Measurements from ENCODE around the gene RAB9B. TPM values are rescaled to one million over a fixed set of nuclear protein-coding genes. Genes with fewer than 3 reads are reported as not detected.

The RAB9B gene
- total RNA-seq: under 1 TPM; 0.22 to 0.45 TPM

- H3K27ac Mint-ChIP-seq: peak within 1 kb of the TSS in 1 of 2 donors; percentile 75
- peak within 1 kb of the TSS; percentile 89 for H3K4me3 Mint-ChIP-seq
- peaks cover 0 to 28% of the 10 kb centered on the region in 2 donors for H3K27me3 Mint-ChIP-seq
- no peaks in the 10 kb centered on the region for H3K9me3 Mint-ChIP-seq
- H3K36me3 Mint-ChIP-seq: no peaks in the 10 kb centered on the region
- peaks cover 5 to 9% of the 10 kb centered on the region in 2 donors for H3K4me1 Mint-ChIP-seq (ENCODE audit: low read depth in 2 of 2)
- DNase-seq (ENCODE audit: low spot score): peak; percentile 77
- peak; percentile 82 to 88 for ATAC-seq
Measured at GRCh38 chrX:103831803-103832544, at the start of gene RAB9B. Gene RAB9B, minus strand, starts transcription at chrX:103832257. Its CDS starts 6,473 bp downstream, at chrX:103825784.

GRCh38 chrX:103879339-103879738 lies 47.3 kb upstream of the RAB9B start:
- H3K36me3 Mint-ChIP-seq: no peaks in the 10 kb centered on the region
- H3K27me3 Mint-ChIP-seq: peaks cover 0 to 9% of the 10 kb centered on the region in 2 donors
- DNase-seq (ENCODE audit: low spot score): no peak
- no peaks in the 10 kb centered on the region for H3K4me1 Mint-ChIP-seq (ENCODE audit: low read depth in 2 of 2)
- ATAC-seq: no peak
- no peaks in the 10 kb centered on the region for H3K9me3 Mint-ChIP-seq
- H3K27ac Mint-ChIP-seq: no peak overlapping the region
- no peak overlapping the region for H3K4me3 Mint-ChIP-seq

- ATAC-seq: no peak
- DNase-seq (ENCODE audit: low spot score): no peak
- Mint-ChIP-seq H3K4me1 (ENCODE audit: low read depth in 2 of 2) (no peaks in the 10 kb centered on the region), H3K9me3 (no peaks in the 10 kb centered on the region), H3K27ac (no peak overlapping the region), H3K27me3 (peaks cover 0 to 8% of the 10 kb centered on the region in 2 donors), H3K4me3 (no peak overlapping the region), H3K36me3 (no peaks in the 10 kb centered on the region)
Measured at GRCh38 chrX:103878466-103879122, 46.5 kb upstream of the RAB9B start.

GRCh38 chrX:103877571-103877970 lies 45.5 kb upstream of the RAB9B start:
- Mint-ChIP-seq H3K9me3 (no peaks in the 10 kb centered on the region), H3K36me3 (no peaks in the 10 kb centered on the region), H3K27me3 (peaks cover 0 to 8% of the 10 kb centered on the region in 2 donors), H3K27ac (no peak overlapping the region), H3K4me3 (no peak overlapping the region), H3K4me1 (ENCODE audit: low read depth in 2 of 2) (no peaks in the 10 kb centered on the region)
- DNase-seq (ENCODE audit: low spot score) (no peak), ATAC-seq (no peak)

GRCh38 chrX:103864886-103865534 lies 33.0 kb upstream of the RAB9B start:
- Mint-ChIP-seq H3K4me1 (ENCODE audit: low read depth in 2 of 2) (no peaks in the 10 kb centered on the region), H3K27me3 (peaks cover 7 to 8% of the 10 kb centered on the region in 2 donors), H3K27ac (no peak overlapping the region), H3K9me3 (no peaks in the 10 kb centered on the region), H3K36me3 (no peaks in the 10 kb centered on the region), H3K4me3 (no peak overlapping the region)
- ATAC-seq (no peak), DNase-seq (ENCODE audit: low spot score) (no peak)

- Mint-ChIP-seq H3K4me1 (ENCODE audit: low read depth in 2 of 2) (no peaks in the 10 kb centered on the region), H3K27me3 (peaks cover 7 to 8% of the 10 kb centered on the region in 2 donors), H3K9me3 (no peaks in the 10 kb centered on the region), H3K4me3 (no peak overlapping the region), H3K36me3 (no peaks in the 10 kb centered on the region), H3K27ac (no peak overlapping the region)
- ATAC-seq: no peak
- DNase-seq (ENCODE audit: low spot score): no peak
Measured at GRCh38 chrX:103864149-103864548, 32.1 kb upstream of the RAB9B start.

GRCh38 chrX:103861200-103861599 lies 29.1 kb upstream of the RAB9B start:
- H3K4me3 Mint-ChIP-seq: no peak overlapping the region
- peaks cover 7 to 17% of the 10 kb centered on the region in 2 donors for H3K27me3 Mint-ChIP-seq
- H3K9me3 Mint-ChIP-seq: no peaks in the 10 kb centered on the region
- no peaks in the 10 kb centered on the region for H3K4me1 Mint-ChIP-seq (ENCODE audit: low read depth in 2 of 2)
- no peaks in the 10 kb centered on the region for H3K36me3 Mint-ChIP-seq
- H3K27ac Mint-ChIP-seq: no peak overlapping the region
- ATAC-seq: no peak
- DNase-seq (ENCODE audit: low spot score): no peak

- Mint-ChIP-seq H3K27me3 (peaks cover 17 to 26% of the 10 kb centered on the region in 2 donors), H3K36me3 (no peaks in the 10 kb centered on the region), H3K4me3 (no peak overlapping the region), H3K9me3 (no peaks in the 10 kb centered on the region), H3K27ac (no peak overlapping the region), H3K4me1 (ENCODE audit: low read depth in 2 of 2) (no peaks in the 10 kb centered on the region)
- ATAC-seq (no peak), DNase-seq (ENCODE audit: low spot score) (no peak)
Measured at GRCh38 chrX:103849558-103849957, 17.5 kb upstream of the RAB9B start.

- no peak for ATAC-seq
- Mint-ChIP-seq H3K36me3 (no peaks in the 10 kb centered on the region), H3K27ac (no peak overlapping the region), H3K4me3 (no peak overlapping the region), H3K9me3 (no peaks in the 10 kb centered on the region), H3K27me3 (peaks cover 17 to 26% of the 10 kb centered on the region in 2 donors), H3K4me1 (ENCODE audit: low read depth in 2 of 2) (no peaks in the 10 kb centered on the region)
- DNase-seq (ENCODE audit: low spot score): no peak
Measured at GRCh38 chrX:103847174-103847870, 15.3 kb upstream of the RAB9B start.

GRCh38 chrX:103846386-103846785 lies 14.3 kb upstream of the RAB9B start:
- Mint-ChIP-seq H3K36me3 (no peaks in the 10 kb centered on the region), H3K4me1 (ENCODE audit: low read depth in 2 of 2) (no peaks in the 10 kb centered on the region), H3K27me3 (peaks cover 15 to 26% of the 10 kb centered on the region in 2 donors), H3K9me3 (no peaks in the 10 kb centered on the region), H3K4me3 (no peak overlapping the region), H3K27ac (no peak overlapping the region)
- DNase-seq (ENCODE audit: low spot score) (no peak), ATAC-seq (no peak)

- DNase-seq (ENCODE audit: low spot score) (peak; percentile 63), ATAC-seq (no peak)
- Mint-ChIP-seq H3K27ac (no peak overlapping the region), H3K27me3 (peaks cover 12 to 27% of the 10 kb centered on the region in 2 donors), H3K36me3 (no peaks in the 10 kb centered on the region), H3K4me3 (no peak overlapping the region), H3K4me1 (ENCODE audit: low read depth in 2 of 2) (no peaks in the 10 kb centered on the region), H3K9me3 (no peaks in the 10 kb centered on the region)
Measured at GRCh38 chrX:103845165-103845653, 13.2 kb upstream of the RAB9B start.

- ATAC-seq: no peak
Measured at GRCh38 chrX:103839404-103839803, 7.3 kb upstream of the RAB9B start.

GRCh38 chrX:103831342-103831802 lies 685 bp downstream of the RAB9B start:
- peaks cover 0 to 26% of the 10 kb centered on the region in 2 donors for H3K27me3 Mint-ChIP-seq
- ATAC-seq (no peak), DNase-seq (ENCODE audit: low spot score) (no peak)
- H3K9me3 Mint-ChIP-seq: no peaks in the 10 kb centered on the region
- no peaks in the 10 kb centered on the region for H3K36me3 Mint-ChIP-seq
- H3K4me1 Mint-ChIP-seq (ENCODE audit: low read depth in 2 of 2): peaks cover 5 to 9% of the 10 kb centered on the region in 2 donors
- peak overlapping the region; percentile 89 for H3K4me3 Mint-ChIP-seq
- no peak overlapping the region for H3K27ac Mint-ChIP-seq

More at GRCh38 chrX:103839404-103839803, 7.3 kb upstream of the RAB9B start:
- peak overlapping the region; percentile 3 for H3K4me3 Mint-ChIP-seq
- DNase-seq (ENCODE audit: low spot score): no peak
- H3K4me1 Mint-ChIP-seq (ENCODE audit: low read depth in 2 of 2): peaks cover 6 to 9% of the 10 kb centered on the region in 2 donors
- peaks cover 5% of the 10 kb centered on the region for H3K36me3 Mint-ChIP-seq
- peak overlapping the region in 1 of 2 donors; percentile 23 for H3K27ac Mint-ChIP-seq
- peaks cover 0 to 32% of the 10 kb centered on the region in 2 donors for H3K27me3 Mint-ChIP-seq
- H3K9me3 Mint-ChIP-seq: no peaks in the 10 kb centered on the region

Data from natural killer cell treated with Interleukin-12 subunit alpha and Interleukin-12 subunit beta and Interleukin-15 and Interleukin-18, amount 100 ng/mL, for 72 hours (primary cell).